Adrenal gland (tissue), 5 donors: Measurements from ENCODE around the gene SYNE1.

ENCODE experiments used
- CTCF ChIP-seq, 6 experiments: fragments of 450-650 bp in 4 of 6; fragments of 200-600 bp in 2 of 6; sonication (generic) in 1 of 6; IDR thresholded peaks; 1 replicate in 5 of 6; 2 replicates in 1 of 6; pipeline versions ENCODE4 v1.5.1 to v1.8.0; 2016 to 2021; ENCODE audit warnings: antibody characterized with exemption in 6 of 6, mild to moderate bottlenecking in 2 of 6, moderate library complexity in 1 of 6
- POLR2A ChIP-seq, 2 donors: fragments of 450-650 bp; IDR thresholded peaks; one replicate each; pipeline ENCODE4 v1.6.1; 2017; ENCODE audit warnings: antibody characterized with exemption in 2 of 2, mild to moderate bottlenecking in 2 of 2, moderate library complexity in 1 of 2
- donor health status: DM: no; HTN: no; CAD: no.

GRCh38 chr6:152462716-152463115, 174.4 kb downstream of the SYNE1 start:
- TF ChIP-seq CTCF (IDR thresholded peaks at IDR 0.05) = no peak
- no peak for TF ChIP-seq POLR2A (IDR thresholded peaks at IDR 0.05)
